CD1c-positive myeloid dendritic cell (primary cell): Measurements from ENCODE around the gene FOXP4.

Experiments used
- DNase-seq: peaks from one replicate; pipeline ENCODE4 v3.0.0-alpha.2; 2016; ENCODE audit errors: extremely low spot score

Gene FOXP4

DNA sequence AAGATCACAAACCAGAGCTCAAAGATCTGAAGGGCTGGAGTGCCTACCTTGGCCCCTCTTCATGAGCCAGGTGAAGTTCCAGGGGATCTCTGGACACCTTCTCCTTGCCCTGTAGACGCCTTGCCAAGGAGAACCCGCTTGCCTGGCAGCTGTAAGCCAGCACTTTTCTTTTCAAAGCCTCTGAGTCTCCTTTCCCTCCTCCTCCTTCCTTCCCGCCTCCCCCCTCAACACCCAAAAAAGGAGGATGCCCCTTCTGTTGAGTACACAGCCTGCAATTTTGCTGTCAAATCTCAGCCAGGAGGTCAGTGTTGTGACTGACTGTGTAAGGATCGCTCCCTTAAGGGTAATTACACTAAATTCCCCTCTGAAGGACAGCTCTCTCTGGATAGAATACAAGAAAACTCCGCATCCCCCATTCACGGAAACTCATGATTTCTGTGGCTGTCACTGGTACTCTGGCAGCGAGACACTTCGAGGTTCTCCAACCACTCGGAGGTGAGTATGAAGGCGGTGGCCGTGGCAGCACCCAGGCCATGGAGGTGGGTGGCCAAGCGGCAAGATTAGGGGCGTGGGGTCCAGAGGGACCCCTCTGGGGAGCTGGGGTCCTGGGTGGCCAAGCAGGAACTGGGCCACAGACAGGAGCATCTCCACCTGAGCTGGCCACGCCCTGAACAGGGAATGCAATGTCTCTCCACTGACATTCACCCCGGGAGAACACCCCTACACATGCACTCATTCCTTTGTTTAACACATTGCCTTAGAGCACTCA, 23.2 kb upstream of the FOXP4 start:
- no peak for DNase-seq

DNA sequence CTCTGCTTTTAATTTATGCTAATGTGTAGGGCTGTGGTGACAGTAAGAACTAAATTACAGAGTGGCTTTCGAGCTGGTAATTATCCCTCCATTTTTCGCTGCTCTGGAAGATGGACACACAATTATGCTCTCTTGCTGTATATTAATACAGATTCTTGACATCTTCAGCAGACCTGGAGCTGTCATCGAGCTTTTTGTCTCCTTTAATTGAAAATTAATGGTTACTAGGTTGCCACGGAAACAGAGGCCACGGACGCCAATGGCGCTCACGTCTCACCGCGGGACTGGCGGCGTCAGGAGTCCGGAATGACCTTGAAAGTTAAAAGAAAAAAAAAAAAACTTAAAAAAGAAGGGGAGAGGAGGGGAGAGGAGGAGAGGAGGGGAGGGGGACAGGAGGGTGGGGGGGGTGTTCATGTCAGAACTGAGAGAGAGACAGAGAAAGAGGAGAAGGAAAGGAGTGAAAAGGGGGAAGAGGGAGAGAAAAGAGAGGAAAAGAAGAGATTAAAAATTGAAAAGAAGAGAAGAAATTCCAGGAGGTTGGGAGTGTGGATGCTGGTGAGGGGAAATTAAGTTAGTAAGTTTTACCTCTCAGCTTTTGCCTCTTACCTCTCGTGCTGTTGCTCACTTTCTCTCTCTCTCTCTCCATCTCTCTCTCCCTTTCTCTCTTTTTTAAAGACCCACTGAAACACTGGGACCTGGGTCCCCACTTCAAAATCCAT, 22.1 kb upstream of the FOXP4 start:
- no peak for DNase-seq

DNA sequence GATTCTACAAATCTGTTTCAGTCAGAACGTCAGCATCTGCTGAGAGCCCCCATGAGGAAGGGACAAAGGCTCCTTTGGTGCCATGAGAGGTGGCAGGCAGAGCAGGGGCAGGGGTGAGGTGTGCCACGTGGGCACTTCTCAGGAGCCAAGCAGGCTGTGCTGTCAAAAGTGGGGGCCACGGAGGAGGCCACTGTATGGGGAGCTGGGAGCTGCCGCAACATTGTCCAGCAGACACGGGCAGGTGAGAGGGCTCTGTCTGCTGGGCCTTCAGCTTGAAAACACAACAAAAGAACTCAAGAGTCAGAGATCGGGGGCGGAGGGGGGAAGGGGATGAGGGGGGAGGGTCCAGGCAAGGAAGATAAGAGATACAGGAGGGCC, 21.6 kb upstream of the FOXP4 start:
- no peak for DNase-seq

DNA sequence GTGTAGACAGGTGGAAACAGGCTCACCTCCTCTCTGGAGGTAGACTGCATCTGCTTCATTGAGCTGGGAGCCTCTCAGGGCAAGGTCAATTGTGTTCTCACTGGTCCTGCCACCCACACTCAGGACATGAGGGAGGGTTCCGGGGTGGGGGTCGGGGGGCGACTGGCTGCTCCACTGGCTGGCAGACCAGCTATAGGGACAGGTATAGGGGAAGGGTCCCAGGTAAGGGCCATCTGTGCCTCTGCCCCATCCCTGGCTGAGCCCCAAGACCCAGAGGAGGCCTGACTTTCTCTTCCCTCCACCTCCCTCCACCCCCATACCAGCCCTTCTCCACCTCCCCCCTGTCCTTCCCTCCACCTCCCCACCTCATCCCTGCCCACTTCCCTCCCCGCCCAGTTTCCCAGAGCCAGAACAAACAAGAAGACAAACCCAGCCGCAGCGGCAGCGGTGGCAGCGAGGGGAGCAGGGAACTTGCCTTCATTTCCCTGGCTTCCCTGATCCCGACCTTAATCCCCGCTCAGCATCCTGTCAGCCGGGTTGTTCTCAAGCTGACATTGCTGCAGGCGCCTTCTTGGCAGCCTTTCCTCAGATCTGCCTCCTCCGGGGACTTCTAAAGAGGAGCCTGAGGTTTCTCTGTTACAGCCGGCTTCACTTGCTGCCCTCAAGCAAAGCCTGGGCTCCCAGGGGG, 18.3 kb upstream of the FOXP4 start:
- no peak for DNase-seq

DNA sequence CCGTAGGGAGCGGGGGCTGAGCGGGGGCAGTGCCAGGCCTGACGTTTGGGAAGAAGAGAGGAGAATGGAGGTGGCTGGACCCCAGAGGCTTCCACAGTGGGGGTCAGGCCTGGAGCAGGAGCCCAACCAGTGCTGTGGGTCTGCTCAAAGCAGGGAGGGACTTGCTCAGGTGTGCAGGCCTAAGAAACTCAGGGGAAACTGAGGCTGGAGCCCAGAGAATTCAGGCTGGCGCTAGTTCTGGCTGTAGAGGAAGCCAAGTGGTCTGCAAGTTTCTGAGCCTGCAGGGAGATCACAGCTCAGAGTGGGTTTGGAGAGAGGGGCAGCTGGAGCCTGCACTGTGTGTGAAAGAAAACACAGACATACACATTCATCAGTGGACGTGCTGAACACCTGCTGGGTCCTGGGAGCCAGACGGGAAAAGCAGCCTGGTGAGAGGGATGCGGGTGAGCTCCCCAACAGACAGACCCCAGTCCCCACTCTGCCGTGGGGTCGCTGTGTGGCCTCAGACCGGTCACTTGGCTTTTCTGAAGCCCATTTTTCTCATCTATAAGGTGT, 17.7 kb upstream of the FOXP4 start:
- no peak for DNase-seq

DNA sequence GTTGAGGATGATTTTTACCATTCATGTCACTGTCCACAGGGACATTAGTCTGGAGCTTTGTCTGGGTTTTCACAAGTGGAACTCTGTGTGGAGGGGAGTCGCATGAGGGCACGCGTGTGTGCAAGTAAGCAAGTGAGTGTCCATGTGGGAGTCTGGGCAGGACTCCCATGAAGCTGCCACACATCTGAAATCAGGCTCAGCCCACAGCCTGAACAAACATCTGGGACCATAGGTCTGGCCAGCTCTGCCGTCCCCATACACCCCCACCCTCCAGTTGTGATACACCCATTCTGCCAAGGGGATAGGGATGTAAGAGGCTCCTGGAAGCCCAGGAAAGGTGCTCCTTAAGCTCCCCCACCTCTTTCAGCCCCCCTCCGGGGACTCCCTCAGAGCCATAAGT, 17.1 kb upstream of the FOXP4 start:
- DNase-seq, result no peak

DNA sequence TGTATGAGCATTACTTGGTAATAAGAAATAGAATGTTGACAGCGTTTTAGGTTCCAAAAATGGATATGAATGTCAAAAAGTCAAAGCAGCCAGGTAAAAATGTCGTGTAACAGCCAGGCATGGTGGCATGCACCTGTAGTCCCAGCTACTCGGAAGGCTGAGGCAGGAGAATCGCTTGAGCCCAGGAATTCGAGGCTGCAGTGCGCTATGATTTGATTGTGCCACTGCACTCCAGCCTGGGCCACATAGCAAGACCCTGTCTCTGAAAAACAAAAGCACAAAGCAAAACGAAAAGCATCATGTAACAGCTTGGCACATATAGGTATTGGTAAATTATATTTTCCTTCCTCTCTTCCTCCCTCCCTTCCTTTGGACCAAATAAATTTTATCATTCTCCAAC, 16.2 kb upstream of the FOXP4 start:
- DNase-seq, result no peak

DNA sequence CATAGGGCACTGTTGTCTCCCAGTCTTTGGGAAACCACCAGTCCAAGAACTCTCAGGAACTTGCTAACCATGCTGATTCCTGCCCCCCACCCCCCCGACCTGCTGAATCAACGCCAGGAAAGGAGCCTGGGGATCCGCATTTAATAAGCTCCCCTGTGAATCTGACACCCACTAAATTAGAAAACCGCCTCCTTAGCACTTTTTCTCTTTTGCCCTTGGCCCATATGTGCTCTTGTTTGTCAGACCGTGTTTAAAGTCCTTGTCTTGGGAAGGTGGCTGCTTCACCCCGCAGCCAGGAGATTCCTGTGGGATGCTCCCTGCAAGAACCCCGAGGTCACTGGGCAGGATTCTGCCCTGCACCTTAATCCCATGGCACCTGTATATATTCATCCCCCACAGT, 15.7 kb upstream of the FOXP4 start:
- no peak for DNase-seq

DNA sequence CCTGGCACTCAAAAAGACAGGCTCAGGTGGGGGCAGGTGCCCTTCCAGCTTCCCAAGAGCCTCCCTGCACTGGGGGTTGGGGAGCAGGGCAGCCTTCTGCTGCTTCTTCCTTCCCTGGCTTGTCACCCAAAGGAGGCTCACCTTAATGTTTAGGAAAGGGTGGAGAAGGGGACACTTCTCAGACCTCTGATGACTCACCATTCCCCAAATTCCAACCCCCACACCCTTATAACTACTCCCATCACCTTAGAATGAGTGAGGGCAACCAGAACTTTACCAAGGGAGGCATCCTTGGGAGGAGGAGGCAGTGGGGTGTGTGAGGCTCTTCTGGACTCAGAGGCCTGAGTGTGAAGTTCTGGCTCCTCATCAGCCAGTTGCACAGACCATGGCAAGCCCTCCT, 15.2 kb upstream of the FOXP4 start:
- DNase-seq, result no peak

DNA sequence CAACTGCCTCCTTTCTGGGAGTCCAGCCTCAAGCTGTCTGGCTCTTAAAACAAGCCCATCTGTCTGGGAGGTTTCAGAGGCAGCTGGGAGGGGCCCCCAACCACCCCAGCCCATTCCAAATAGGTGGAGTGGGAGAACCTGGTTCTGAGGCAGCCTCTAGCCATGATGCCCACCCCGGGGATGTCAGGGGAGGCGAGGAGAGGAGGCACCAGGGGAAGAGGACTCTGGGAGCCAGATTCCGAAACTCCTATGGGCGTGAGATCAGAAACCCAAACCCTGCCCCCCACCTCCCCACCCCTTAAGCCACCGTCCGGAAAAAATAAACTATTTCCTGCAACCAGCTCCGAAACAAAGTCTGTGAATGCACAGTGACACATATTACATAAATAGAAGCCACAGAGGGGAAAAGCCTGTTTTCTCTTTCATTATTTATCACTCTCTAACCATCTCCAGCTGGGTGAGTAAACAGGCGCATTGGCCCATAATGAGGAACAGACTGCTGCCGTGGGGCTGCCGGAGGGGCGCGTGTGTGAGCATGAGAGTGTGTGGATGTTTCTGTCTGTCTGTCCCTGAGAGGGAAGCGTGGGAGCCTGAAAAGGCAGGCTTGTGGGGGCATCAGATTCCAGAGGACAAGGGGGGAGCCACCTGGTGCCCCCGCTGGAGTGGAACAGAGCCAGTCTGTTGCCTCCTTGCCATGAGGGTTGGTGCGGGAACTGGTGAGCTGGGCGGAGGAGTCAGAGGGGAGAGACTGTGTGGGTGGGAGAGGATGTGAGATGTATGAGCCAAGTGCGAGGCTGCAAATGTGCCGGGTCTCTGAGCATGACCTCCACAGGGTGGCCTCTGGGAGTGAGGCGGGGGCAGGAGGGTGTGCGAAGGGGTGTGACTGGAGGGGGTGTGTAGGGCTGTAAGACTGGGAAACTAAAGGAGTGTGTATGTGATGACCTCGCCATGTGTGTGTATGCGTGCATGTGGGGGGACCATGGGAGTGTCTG, 14.3 kb upstream of the FOXP4 start:
- peak; percentile 83 for DNase-seq

DNA sequence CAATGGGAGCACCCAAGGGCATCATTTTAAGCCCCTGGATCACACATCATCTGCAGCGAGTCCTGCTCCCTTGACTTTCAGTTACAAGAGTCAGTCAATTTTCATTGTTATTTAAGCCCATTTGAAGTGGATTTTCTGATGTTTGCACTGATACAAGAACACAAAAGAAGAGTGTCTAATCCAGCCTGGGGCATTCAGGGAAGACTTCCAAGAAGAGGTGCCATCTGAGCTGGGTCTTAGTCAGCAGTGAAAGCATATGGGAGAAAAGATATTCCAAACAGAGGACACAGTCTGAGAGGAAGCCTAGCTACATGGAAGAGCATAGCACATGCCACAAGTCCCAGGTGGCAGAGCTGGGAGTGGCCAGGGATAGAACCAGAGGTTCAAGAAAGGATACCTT, 10.4 kb upstream of the FOXP4 start:
- DNase-seq, result no peak

DNA sequence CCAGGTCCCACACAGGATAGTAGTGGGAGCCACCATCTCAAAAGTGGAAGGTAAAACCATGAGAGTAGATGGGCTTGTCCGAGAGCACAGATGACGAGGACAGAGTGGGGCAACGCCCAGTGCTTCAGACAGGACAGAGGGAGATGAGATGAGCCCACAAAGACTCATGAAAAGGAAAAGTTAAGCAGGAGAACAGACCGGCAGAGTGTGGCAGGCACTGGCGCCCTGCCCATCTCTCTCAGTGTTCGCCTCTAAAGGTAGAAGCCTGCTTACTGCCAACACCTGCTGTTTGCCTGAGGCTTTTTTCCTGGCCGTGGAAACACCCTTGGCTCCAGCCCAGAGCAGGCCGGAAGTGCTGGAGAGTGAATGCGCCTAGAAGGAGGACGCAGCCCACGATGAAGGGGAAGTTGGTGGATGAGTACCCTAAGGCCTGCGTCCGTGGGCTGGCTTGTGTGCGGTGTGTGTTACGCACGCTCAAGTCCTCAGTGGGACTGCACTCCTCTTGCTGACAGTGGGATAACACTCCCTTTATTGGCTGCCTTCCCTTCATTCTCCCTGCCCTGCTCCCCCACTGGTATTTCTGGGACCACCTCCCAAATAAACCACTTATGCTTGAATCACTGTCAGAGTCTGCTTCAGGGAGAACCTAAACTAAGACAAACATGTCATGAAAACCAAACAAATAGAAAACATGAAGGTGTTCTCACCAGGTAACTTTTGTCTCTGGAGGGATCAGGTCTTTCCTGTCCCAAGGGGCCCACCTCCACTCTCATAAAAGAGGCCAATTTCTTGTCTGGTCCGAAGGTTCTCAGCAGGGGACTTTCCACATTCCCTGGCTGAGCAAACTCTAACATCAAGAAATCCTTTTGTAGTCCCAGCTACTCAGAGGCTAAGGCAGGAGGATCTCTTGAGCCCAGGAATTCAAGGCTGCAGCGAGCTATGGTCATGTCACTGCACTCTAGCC, 9.1 kb upstream of the FOXP4 start:
- peak; percentile 77 for DNase-seq

DNA sequence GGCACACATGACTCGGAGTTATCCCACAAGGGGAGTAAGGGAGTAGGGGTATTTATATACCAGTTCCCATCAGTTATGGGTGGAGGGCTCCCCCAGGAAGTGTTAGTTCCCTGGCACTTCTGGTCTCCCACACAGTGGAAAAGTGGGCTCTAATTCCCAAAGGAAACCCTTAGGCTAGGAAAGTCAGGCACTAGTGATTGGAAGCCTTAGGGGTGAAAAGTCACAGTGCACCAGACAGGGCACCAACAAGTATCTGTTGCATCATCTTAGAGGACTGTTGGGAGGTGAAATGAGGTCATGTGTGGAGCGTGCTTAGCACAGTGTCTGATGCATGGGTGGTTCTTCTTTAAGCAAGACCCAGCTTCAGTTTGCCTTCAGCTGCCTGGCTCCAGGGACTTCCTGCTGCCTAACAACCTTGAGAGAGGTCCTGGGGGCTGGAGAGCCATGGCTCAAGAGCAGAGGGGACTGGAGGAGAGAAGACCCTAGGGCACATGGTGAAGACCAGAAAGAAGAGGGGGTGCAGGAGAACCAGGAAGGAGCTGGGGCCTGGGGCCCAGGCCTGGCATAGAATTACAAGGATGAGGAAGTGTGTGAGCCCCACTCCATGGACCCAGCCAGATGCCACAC, 7.5 kb upstream of the FOXP4 start:
- peak; percentile 84 for DNase-seq

DNA sequence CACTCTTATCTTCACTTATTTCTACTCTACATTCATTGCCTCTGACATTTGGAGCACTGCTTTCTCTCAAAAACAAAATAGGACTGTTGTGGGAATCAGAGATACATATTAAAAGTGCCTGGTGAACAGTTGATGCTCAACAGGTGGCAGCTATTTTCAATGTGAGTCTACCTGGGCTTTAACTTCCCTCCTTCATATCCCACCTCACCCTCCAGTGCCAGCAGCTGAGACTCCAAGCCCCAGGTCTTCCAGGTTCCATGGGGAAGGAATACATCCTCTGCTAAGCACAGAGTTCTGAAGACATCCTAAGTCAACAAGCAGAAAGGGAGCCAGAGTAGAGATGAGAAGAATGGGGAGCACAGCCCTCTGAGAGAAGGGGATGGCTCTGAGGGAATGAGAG, 7.0 kb upstream of the FOXP4 start:
- DNase-seq, result no peak

DNA sequence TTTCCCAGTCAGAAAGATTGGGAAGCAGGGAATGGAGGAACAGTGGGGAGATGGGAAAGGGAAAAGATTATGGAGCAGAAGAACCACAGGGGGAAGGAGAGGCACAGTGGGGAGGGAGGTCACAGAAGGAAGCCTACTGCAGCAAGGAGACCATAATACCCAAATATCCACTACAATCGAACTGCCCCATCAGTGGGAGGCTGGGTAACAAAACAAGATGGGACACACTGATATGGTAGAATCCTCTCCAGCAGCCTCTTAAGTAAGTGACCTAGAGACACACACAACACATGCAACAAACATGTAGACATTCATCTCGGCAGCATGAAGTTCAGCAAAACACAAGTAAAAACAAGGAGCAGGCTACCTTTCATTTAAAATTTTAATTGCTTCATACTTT, 4.8 kb upstream of the FOXP4 start:
- DNase-seq, result no peak

DNA sequence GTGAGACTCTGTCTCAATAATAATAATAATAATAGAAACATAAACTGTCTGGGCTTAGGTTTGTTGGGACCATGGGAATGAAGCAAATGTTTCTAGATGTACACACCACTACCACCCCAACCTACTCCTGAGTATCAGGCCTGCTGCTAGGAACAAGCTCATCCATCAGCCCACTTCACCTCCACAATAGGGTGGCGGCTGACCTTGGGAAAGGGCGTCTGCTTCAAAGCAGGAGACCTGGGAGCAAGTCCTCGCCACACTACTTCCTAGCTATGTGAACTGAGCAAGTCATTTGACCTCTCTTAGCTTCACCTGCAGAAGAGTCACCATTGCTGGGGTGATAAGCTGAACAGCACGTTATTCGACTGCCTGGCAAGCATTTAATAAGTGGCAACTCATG, 3.1 kb upstream of the FOXP4 start:
- no peak for DNase-seq

DNA sequence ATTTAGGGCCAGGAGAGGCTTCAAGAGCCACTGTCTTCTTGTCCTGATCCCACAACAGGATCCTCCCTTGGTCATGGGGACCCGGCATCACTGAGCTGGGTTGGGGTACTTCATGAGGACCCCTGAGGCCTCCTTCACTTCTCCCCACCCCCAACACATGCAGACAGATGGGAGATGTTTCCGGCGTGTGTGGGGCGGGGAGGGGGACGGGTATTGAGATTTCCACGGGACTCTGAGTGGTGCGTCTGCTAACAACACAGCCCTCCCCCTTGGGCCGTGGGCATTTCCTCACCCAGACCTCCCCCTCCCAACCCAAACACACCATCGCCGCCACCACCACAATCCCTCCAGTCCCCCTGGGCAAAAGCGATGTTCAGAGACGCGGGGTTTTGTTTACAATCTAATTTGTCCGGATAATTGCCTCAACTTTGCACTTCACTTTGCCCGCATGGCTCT, 906 bp upstream of the FOXP4 start:
- DNase-seq, result no peak

DNA sequence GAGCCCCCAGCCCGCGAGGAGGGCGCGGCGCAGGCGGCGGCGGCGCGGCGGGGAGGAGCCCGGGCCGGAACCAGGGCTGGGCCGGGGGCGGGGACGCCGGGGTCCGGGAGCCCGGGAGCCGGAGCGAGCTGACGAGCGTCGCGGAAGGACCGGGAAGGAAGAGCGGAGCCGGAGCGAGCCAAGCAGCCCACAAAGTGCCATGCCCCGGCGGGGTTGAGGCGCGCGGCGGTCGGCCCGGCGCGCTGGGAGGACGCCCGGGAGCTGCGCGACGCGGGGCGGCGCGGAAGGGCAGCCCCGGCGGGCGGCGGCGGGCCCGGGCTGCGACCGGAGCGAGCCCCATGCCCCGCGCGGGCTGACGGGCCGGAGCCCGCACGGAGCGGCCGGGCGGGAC, 289 bp downstream of the FOXP4 start:
- peak; percentile 53 for DNase-seq

DNA sequence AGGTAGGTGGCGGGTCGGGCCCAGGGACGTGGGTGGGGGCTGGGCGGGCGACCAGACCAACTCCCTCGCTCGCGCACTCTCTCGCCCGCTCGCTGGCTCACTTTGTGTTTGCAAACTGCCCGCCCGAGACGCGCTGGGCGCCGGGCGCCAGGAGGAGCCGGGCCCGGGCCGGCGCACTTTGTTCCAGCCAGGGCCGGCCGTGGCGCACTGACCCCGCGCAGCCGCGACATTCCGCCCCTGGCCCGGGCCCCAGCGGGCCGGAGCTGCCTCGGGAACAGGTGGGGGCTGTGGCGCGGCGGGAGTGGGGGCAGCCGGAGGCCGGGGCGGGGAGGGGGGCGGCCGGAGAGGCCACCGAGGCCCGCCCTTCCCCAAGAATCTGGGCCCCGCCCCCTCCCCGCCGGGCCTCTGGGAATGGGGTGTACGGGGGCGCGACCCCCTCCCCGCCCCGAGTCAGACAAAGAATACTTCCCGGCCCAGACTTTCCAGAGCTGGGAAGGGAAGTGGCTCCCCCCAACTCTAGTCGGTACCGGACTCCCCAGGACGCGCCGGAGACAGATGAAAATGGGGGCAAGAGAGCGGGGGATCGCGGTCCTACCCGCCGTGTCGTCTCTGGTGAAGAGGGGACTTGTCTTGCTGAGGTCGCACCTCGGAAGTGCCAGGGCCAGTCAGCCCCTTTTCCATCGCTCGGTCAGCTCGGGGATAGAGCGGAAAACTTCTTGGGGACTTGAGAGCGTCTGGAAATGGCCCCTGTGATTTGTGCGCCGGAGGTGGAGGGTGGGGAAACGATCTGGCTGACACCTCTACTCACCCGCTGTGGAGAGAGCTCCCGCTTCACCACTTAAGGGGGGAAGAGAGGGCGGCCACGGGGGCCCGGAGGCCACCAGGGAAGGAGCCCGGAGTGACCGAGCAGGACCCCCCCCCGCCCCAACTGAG, 951 bp downstream of the FOXP4 start:
- DNase-seq, result peak; percentile 12
